ENCODE data around the gene PAPOLG.

The PAPOLG gene

GRCh38 chr2:60818272-60818671 lies 62.2 kb downstream of the PAPOLG start:
- no peak for DNase-seq (ENCODE audit: low read depth)
- TF ChIP-seq CTCF (conservative IDR thresholded peaks at IDR 0.05; ENCODE audit: low read length), result no peak
- H3K4me3 ChIP-seq (ENCODE audit: low read length), result no peak overlapping the region

- no peak overlapping the region for H3K4me3 ChIP-seq (ENCODE audit: low read length)
- TF ChIP-seq CTCF (conservative IDR thresholded peaks at IDR 0.05; ENCODE audit: low read length), result no peak
- DNase-seq (ENCODE audit: low read depth), result no peak
These were observed 63.2 kb downstream of the PAPOLG start for GRCh38 chr2:60819155-60819862.

- no peak overlapping the region for H3K4me3 ChIP-seq (ENCODE audit: low read length)
These were observed 63.9 kb downstream of the PAPOLG start for GRCh38 chr2:60819936-60820335.

GRCh38 chr2:60820416-60821132 lies 64.5 kb downstream of the PAPOLG start:
- TF ChIP-seq CTCF (conservative IDR thresholded peaks at IDR 0.05; ENCODE audit: low read length), result no peak
- DNase-seq (ENCODE audit: low read depth), result no peak
- no peak overlapping the region for H3K4me3 ChIP-seq (ENCODE audit: low read length)

More at GRCh38 chr2:60819936-60820335, 63.9 kb downstream of the PAPOLG start:
- TF ChIP-seq CTCF (conservative IDR thresholded peaks at IDR 0.05; ENCODE audit: low read length), result no peak
- no peak for DNase-seq (ENCODE audit: low read depth)

GRCh38 chr2:60821133-60821469 lies 65.0 kb downstream of the PAPOLG start:
- no peak overlapping the region for H3K4me3 ChIP-seq (ENCODE audit: low read length)
- no peak for DNase-seq (ENCODE audit: low read depth)
- TF ChIP-seq CTCF (conservative IDR thresholded peaks at IDR 0.05; ENCODE audit: low read length), result no peak

GRCh38 chr2:60821587-60822302 lies 65.7 kb downstream of the PAPOLG start:
- H3K4me3 ChIP-seq (ENCODE audit: low read length), result no peak overlapping the region
- TF ChIP-seq CTCF (conservative IDR thresholded peaks at IDR 0.05; ENCODE audit: low read length), result no peak
- no peak for DNase-seq (ENCODE audit: low read depth)
